H7 (cell line): ENCODE results near the gene CASP1. TPM values are rescaled to one million over a fixed set of nuclear protein-coding genes. Genes with fewer than 3 reads are reported as not detected.
"Not testable (repeated sequence)": the region's sequence is repeated elsewhere in the genome, so short reads cannot be mapped to it uniquely, and the experiment has no call there.

Experiments used
- DNase-seq: peaks from one replicate; pipeline ENCODE4 v3.0.0; 2012
- H3K27me3 ChIP-seq: 2 replicates; pipeline ENCODE4 v1.6.0; 2011; ENCODE audit warnings: mild to moderate bottlenecking, low read length; ENCODE audit not compliant: control insufficient read depth, insufficient read depth
- H3K36me3 ChIP-seq: replicated peaks from 2 replicates; pipeline ENCODE4 v1.5.1; 2011; ENCODE audit warnings: low read length; ENCODE audit not compliant: control insufficient read depth, insufficient read depth
- H3K4me3 ChIP-seq: 2 replicates; pipeline ENCODE4 v1.5.1; 2011; ENCODE audit warnings: low read depth, mild to moderate bottlenecking, control low read depth, low read length, moderate library complexity; ENCODE audit not compliant: insufficient read depth
- total RNA-seq: library from RNA; depleted of rRNA; stranded (reverse); fragments of >200 nt; shearing (Covaris generic); gene quantifications from 2 replicates; pipeline ENCODE4 v1.2.3, GENCODE V29; 2014

The CASP1 gene
- total RNA-seq, 1 experiment from 2014 or later: not detected

- H3K4me3 ChIP-seq: no peak overlapping the region
- H3K36me3 ChIP-seq: no peaks in the 10 kb centered on the region
- H3K27me3 ChIP-seq: no peaks in the 10 kb centered on the region
- DNase-seq: no peak
Observed at GRCh38 chr11:105056446-105056845, 21.5 kb upstream of the CASP1 start.

GRCh38 chr11:105054723-105055493, 20.0 kb upstream of the CASP1 start:
- Histone ChIP-seq H3K27me3 (no peaks in the 10 kb centered on the region), H3K36me3 (no peaks in the 10 kb centered on the region), H3K4me3 (no peak overlapping the region)
- DNase-seq: no peak

GRCh38 chr11:105052487-105052886, 17.5 kb upstream of the CASP1 start:
- Histone ChIP-seq H3K36me3 (no peaks in the 10 kb centered on the region), H3K4me3 (no peak overlapping the region), H3K27me3 (no peaks in the 10 kb centered on the region)
- no peak for DNase-seq

GRCh38 chr11:105051559-105051958, 16.6 kb upstream of the CASP1 start:
- Histone ChIP-seq H3K4me3 (no peak overlapping the region), H3K27me3 (no peaks in the 10 kb centered on the region), H3K36me3 (no peaks in the 10 kb centered on the region)
- no peak for DNase-seq

- Histone ChIP-seq H3K36me3 (no peaks in the 10 kb centered on the region), H3K27me3 (no peaks in the 10 kb centered on the region), H3K4me3 (no peak overlapping the region)
- DNase-seq: no peak
Observed at GRCh38 chr11:105049481-105049880, 14.5 kb upstream of the CASP1 start.

- H3K27me3 ChIP-seq: no peaks in the 10 kb centered on the region
- no peak overlapping the region for H3K4me3 ChIP-seq
- H3K36me3 ChIP-seq: no peaks in the 10 kb centered on the region
- DNase-seq: no peak
Observed at GRCh38 chr11:105046898-105047579, 12.1 kb upstream of the CASP1 start.

- no peak for DNase-seq
- H3K36me3 ChIP-seq: no peaks in the 10 kb centered on the region
- no peaks in the 10 kb centered on the region for H3K27me3 ChIP-seq
- H3K4me3 ChIP-seq: no peak overlapping the region
Observed at GRCh38 chr11:105045676-105046296, 10.8 kb upstream of the CASP1 start.

GRCh38 chr11:105044557-105045524, 9.9 kb upstream of the CASP1 start, which contains the start of gene CARD16:
CARD16 (minus strand) TSS chr11:105045335; CDS start chr11:105045297, 38 bp downstream.
- H3K4me3 ChIP-seq, H3K36me3 ChIP-seq, DNase-seq, H3K27me3 ChIP-seq: not testable (repeated sequence)

GRCh38 chr11:105042178-105042577, 7.2 kb upstream of the CASP1 start:
- Histone ChIP-seq H3K36me3 (no peaks in the 10 kb centered on the region), H3K27me3 (no peaks in the 10 kb centered on the region), H3K4me3 (no peak overlapping the region)
- DNase-seq: no peak

- Histone ChIP-seq H3K27me3 (no peaks in the 10 kb centered on the region), H3K36me3 (no peaks in the 10 kb centered on the region), H3K4me3 (no peak overlapping the region)
- DNase-seq: no peak
Observed at GRCh38 chr11:105040703-105041102, 5.8 kb upstream of the CASP1 start.

- not testable (repeated sequence) for H3K27me3 ChIP-seq, H3K4me3 ChIP-seq, DNase-seq, H3K36me3 ChIP-seq
Observed at GRCh38 chr11:105034388-105034787, 556 bp downstream of the CASP1 start.

- DNase-seq: no peak
- Histone ChIP-seq H3K36me3 (no peaks in the 10 kb centered on the region), H3K27me3 (no peaks in the 10 kb centered on the region), H3K4me3 (no peak overlapping the region)
Observed at GRCh38 chr11:105033781-105034180, 1.2 kb downstream of the CASP1 start.

- H3K4me3 ChIP-seq: no peak overlapping the region
- no peaks in the 10 kb centered on the region for H3K36me3 ChIP-seq
- no peak for DNase-seq
- no peaks in the 10 kb centered on the region for H3K27me3 ChIP-seq
Observed at GRCh38 chr11:105033343-105033742, 1.6 kb downstream of the CASP1 start.

GRCh38 chr11:105032495-105032894, 2.4 kb downstream of the CASP1 start:
- H3K36me3 ChIP-seq: no peaks in the 10 kb centered on the region
- no peaks in the 10 kb centered on the region for H3K27me3 ChIP-seq
- DNase-seq: no peak
- H3K4me3 ChIP-seq: no peak overlapping the region
